Left lung (tissue), 10 donors: ENCODE data around the gene DPH7. TPM values are rescaled to one million over a fixed set of nuclear protein-coding genes. Genes with fewer than 3 reads are reported as not detected.
"Not testable (repeated sequence)": the region's sequence is repeated elsewhere in the genome, so short reads cannot be mapped to it uniquely, and the experiment has no call there.

Experiments
- ATAC-seq: fragments of 200-7000 bp; cut with Tn5 transposase; one replicate; pipeline ENCODE4 v1.9.1; 2020; ENCODE audit warnings: moderate library complexity
- DNase-seq, 4 donors: peaks; one replicate each; pipeline ENCODE4 v3.0.0-alpha.2; 2013 to 2020
- H3K27ac ChIP-seq, 2 donors: fragments of 200-600 bp; sonication (generic) in 1 of 2; one replicate each; pipeline versions ENCODE4 v1.5.0 to v1.8.0; 2020 to 2021
- H3K27me3 ChIP-seq, 2 donors: fragments of 200-600 bp; sonication (generic) in 1 of 2; one replicate each; pipeline versions ENCODE4 v1.5.0 to v1.8.0; 2020 to 2021
- H3K36me3 ChIP-seq, 2 donors: fragments of 200-600 bp; sonication (generic) in 1 of 2; one replicate each; pipeline versions ENCODE4 v1.5.0 to v1.8.0; 2020 to 2021
- H3K4me1 ChIP-seq, 2 donors: fragments of 200-600 bp; one replicate each; pipeline ENCODE4 v1.8.0; 2021
- H3K4me3 ChIP-seq, 2 donors: fragments of 200-600 bp; sonication (generic) in 1 of 2; one replicate each; pipeline versions ENCODE4 v1.5.0 to v1.8.0; 2020 to 2021; ENCODE audit warnings: mild to moderate bottlenecking in 1 of 2
- H3K9me3 ChIP-seq, 2 donors: fragments of 200-600 bp; sonication (generic) in 1 of 2; one replicate each; pipeline versions ENCODE4 v1.5.0 to v1.8.0; 2020 to 2021
- CTCF ChIP-seq, 2 donors: fragments of 200-600 bp; sonication (generic) in 1 of 2; IDR thresholded peaks; one replicate each; pipeline versions ENCODE4 v1.5.0 to v1.8.0; 2021; ENCODE audit warnings: antibody characterized with exemption in 2 of 2
- intact Hi-C, 2 donors: fragments of 100-400 bp; cut with DNase I; formaldehyde crosslinking; loops; one replicate each; pipeline versions ENCODE4 v1.11.2 to v1.14.2; 2022
- polyA plus RNA-seq, 6 donors: library from polyadenylated mRNA; unstranded; fragments of 120-200 nt; gene quantifications; one replicate each; pipeline ENCODE4 v1.2.1, GENCODE V29; 2013; ENCODE audit not compliant: insufficient read length in 6 of 6
- total RNA-seq, 2 donors: library from RNA; stranded (reverse); fragmentation: NEBNext Ultra II Directional; extraction: Animal tissue kit (Norgen Biotek cat#: 25700); gene quantifications; one replicate each; pipeline ENCODE4 v1.2.1, GENCODE V29; 2021
- donor health status: DM: no; HTN: yes; CAD: no.
- donor health status: DM: no; HTN: no; CAD: no.

The DPH7 gene
- total and polyA plus RNA-seq, 8 donors: 25.6 to 69.2 (median 51.7) TPM

GRCh38 chr9:137540536-137540935 lies 38.2 kb downstream of the DPH7 start:
- peaks cover 0 to 6% of the 10 kb centered on the region in 2 donors for H3K36me3 ChIP-seq
- DNase-seq: no peak
- no peaks in the 10 kb centered on the region for H3K4me1 ChIP-seq
- no peak for ATAC-seq
- H3K4me3 ChIP-seq: no peak overlapping the region
- no peak overlapping the region for H3K27ac ChIP-seq
- TF ChIP-seq CTCF (IDR thresholded peaks at IDR 0.05): no peak
- no peaks in the 10 kb centered on the region for H3K27me3 ChIP-seq
- intact Hi-C loops: no loop called here
- H3K9me3 ChIP-seq: no peaks in the 10 kb centered on the region

GRCh38 chr9:137538058-137538457 lies 40.7 kb downstream of the DPH7 start:
- Histone ChIP-seq H3K4me1 (peaks cover 3 to 9% of the 10 kb centered on the region in 2 donors), H3K27me3 (no peaks in the 10 kb centered on the region), H3K9me3 (no peaks in the 10 kb centered on the region), H3K4me3 (no peak overlapping the region), H3K27ac (no peak overlapping the region), H3K36me3 (peaks cover 0 to 6% of the 10 kb centered on the region in 2 donors)
- intact Hi-C loops: no loop called here
- no peak for ATAC-seq
- no peak for DNase-seq
- no peak for TF ChIP-seq CTCF (IDR thresholded peaks at IDR 0.05)

- ATAC-seq, H3K27ac ChIP-seq, H3K9me3 ChIP-seq, H3K27me3 ChIP-seq, H3K4me3 ChIP-seq, DNase-seq, H3K36me3 ChIP-seq, intact Hi-C loops, H3K4me1 ChIP-seq: not testable (repeated sequence)
These were observed 42.1 kb downstream of the DPH7 start for GRCh38 chr9:137536594-137537131.

- H3K4me3 ChIP-seq: no peak overlapping the region
- no peak for DNase-seq
- H3K36me3 ChIP-seq: no peaks in the 10 kb centered on the region
- no peak for ATAC-seq
- H3K27ac ChIP-seq: no peak overlapping the region
- intact Hi-C loops: no loop called here
- H3K9me3 ChIP-seq: no peaks in the 10 kb centered on the region
- H3K27me3 ChIP-seq: no peaks in the 10 kb centered on the region
- H3K4me1 ChIP-seq: peaks cover 3 to 9% of the 10 kb centered on the region in 2 donors
- TF ChIP-seq CTCF (IDR thresholded peaks at IDR 0.05): no peak
These were observed 43.7 kb downstream of the DPH7 start for GRCh38 chr9:137535120-137535428.

GRCh38 chr9:137534256-137535119 lies 44.2 kb downstream of the DPH7 start:
- TF ChIP-seq CTCF (IDR thresholded peaks at IDR 0.05): peak; percentile 35 to 66
- intact Hi-C loops: no loop called here
- peak in 2 of 4 donors; percentile 36 to 73 for DNase-seq
- H3K9me3 ChIP-seq: no peaks in the 10 kb centered on the region
- no peak overlapping the region for H3K4me3 ChIP-seq
- peaks cover 3 to 9% of the 10 kb centered on the region in 2 donors for H3K4me1 ChIP-seq
- no peak overlapping the region for H3K27ac ChIP-seq
- H3K27me3 ChIP-seq: no peaks in the 10 kb centered on the region
- H3K36me3 ChIP-seq: no peaks in the 10 kb centered on the region
- ATAC-seq: peak; percentile 99

- H3K27ac ChIP-seq, H3K4me3 ChIP-seq, DNase-seq, H3K9me3 ChIP-seq, H3K27me3 ChIP-seq, H3K4me1 ChIP-seq, intact Hi-C loops, ATAC-seq, H3K36me3 ChIP-seq: not testable (repeated sequence)
These were observed 45.7 kb downstream of the DPH7 start for GRCh38 chr9:137532891-137533468.
